Stomach (tissue), 4 donors: Measurements from ENCODE around the gene PANK2.

Experiments
- CTCF ChIP-seq, 7 experiments: fragments of 450-650 bp in 4 of 7; fragments of 200-600 bp in 3 of 7; sonication (generic) in 3 of 7; IDR thresholded peaks; one replicate each; pipeline ENCODE4 v1.5.1; 2016 to 2019; ENCODE audit warnings: antibody characterized with exemption in 7 of 7, control low read depth in 2 of 7, mild to moderate bottlenecking in 1 of 7
- EP300 ChIP-seq: sonication (generic); formaldehyde crosslinking; IDR thresholded peaks from one replicate; pipeline ENCODE4 v1.6.1; 2017; ENCODE audit warnings: antibody characterized with exemption
- POLR2A ChIP-seq, 4 donors: fragments of 450-650 bp; IDR thresholded peaks; one replicate each; pipeline ENCODE4 v1.6.1; 2016; ENCODE audit warnings: antibody characterized with exemption in 4 of 4, control low read depth in 2 of 4, mild to moderate bottlenecking in 1 of 4, moderate library complexity in 1 of 4

- no peak for TF ChIP-seq CTCF (IDR thresholded peaks at IDR 0.05)
- TF ChIP-seq POLR2A (IDR thresholded peaks at IDR 0.05): no peak
- TF ChIP-seq EP300: no peak
Observed at GRCh38 chr20:3847429-3847940, 41.7 kb upstream of the PANK2 start.
